Ovary (tissue), 3 donors: Measurements from ENCODE around the gene VAV2.
"Not testable (repeated sequence)": the region's sequence is repeated elsewhere in the genome, so short reads cannot be mapped to it uniquely, and the experiment has no call there.

ENCODE experiments used
- CTCF ChIP-seq, 3 donors: fragments of 450-650 bp in 2 of 3; fragments of 200-600 bp in 1 of 3; IDR thresholded peaks; one replicate each; pipeline versions ENCODE4 v1.5.1 to v1.8.0; 2016 to 2022; ENCODE audit warnings: antibody characterized with exemption in 3 of 3, mild to moderate bottlenecking in 1 of 3
- EP300 ChIP-seq: sonication (generic); formaldehyde crosslinking; IDR thresholded peaks from one replicate; pipeline ENCODE4 v1.6.1; 2017; ENCODE audit warnings: antibody characterized with exemption
- POLR2A ChIP-seq: fragments of 450-650 bp; IDR thresholded peaks from one replicate; pipeline ENCODE4 v1.6.1; 2017; ENCODE audit warnings: antibody characterized with exemption, mild to moderate bottlenecking, moderate library complexity
- donor health status: DM: no; HTN: no; CAD: no.

DNA sequence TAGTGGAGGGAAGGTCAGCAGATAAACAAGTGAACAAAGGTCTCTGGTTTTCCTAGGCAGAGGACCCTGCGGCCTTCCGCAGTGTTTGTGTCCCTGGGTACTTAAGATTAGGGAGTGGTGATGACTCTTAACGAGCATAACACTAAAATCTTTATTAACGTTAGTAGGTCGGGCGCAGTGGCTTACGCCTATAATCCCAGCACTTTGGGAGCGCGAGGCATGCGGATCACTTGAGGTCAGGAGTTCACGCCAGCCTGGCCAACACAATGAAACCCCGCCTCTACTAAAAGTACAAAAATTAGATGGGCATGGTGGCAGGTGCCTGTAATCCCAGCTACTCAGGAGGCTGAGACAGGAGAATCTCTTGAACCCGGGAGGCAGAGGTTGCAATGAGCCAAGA, 96.1 kb downstream of the VAV2 start:
- TF ChIP-seq EP300; CTCF (IDR thresholded peaks at IDR 0.05); POLR2A: not testable (repeated sequence)
